Measurements from ENCODE around the gene SLC25A1. TPM values are rescaled to one million over a fixed set of nuclear protein-coding genes. Genes with fewer than 3 reads are reported as not detected.

SLC25A1 gene
- total and polyA plus RNA-seq, 2 of the 8 experiments (the other 6 are each of a cell fraction or from before 2014, with no cell fraction given), result 110 to 148 TPM

DNA sequence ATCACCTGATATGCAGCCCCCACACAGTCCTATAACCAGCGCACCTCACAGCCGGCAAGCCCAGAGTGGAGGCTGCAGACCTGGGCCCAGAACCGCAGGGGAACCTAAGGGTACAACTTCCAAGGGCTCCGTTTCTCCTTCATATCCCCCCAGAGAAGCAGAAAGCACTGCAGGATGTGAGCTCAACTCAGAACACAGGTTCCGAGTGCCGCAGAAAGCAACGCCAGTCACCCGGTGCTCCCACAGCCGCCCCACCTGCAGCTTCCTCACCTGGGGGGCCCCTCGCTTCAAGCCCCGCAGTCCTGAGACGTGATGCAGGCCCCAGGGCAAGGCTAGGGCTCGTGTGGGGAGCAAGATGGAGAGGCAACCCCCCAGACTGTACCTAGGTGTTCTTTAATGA, 45.0 kb downstream of the SLC25A1 start:
- no peak overlapping the region for H3K56ac ChIP-seq (replicated peaks; ENCODE audit: insufficient read length, low read depth, low read length)
- no peak overlapping the region for H2AFZ ChIP-seq (ENCODE audit: low read length)
- H3K18ac ChIP-seq (ENCODE audit: extremely low read depth, low read length), result no peak overlapping the region
- H3K14ac ChIP-seq (ENCODE audit: insufficient read length), result no peak overlapping the region
- no peak overlapping the region for H3K4me2 ChIP-seq (ENCODE audit: insufficient read depth in 1 of 2, low read depth in 2 of 2, low read length in 2 of 2)
- no peaks in the 10 kb centered on the region for H3K4me1 ChIP-seq (replicated peaks in 1 of 4; ENCODE audit: control insufficient read depth in 3 of 4, insufficient read depth in 4 of 4, low read length in 3 of 4)
- no peak overlapping the region for H2BK20ac ChIP-seq (ENCODE audit: low read length)
- H3K9me3 ChIP-seq (ENCODE audit: insufficient read depth in 2 of 2, low read depth in 1 of 2, low read length in 1 of 2), result no peaks in the 10 kb centered on the region
- H3K4me3 ChIP-seq (ENCODE audit: extremely low read depth in 1 of 4, insufficient read depth in 2 of 4, low read depth in 3 of 4, low read length in 4 of 4), result no peak overlapping the region
- H4K91ac ChIP-seq (replicated peaks; ENCODE audit: insufficient read length, low read length), result no peak overlapping the region
- no peak overlapping the region for H3K4ac ChIP-seq (replicated peaks; ENCODE audit: insufficient read length, low read depth, low read length)
- no peak overlapping the region for H3K23ac ChIP-seq (ENCODE audit: insufficient read length)
- H3K36me3 ChIP-seq (ENCODE audit: control insufficient read depth in 2 of 4, insufficient read depth in 4 of 4, low read length in 3 of 4), result peaks cover 2 to 21% (median 7%) of the 10 kb centered on the region in 4 experiments; a peak in 5 of 8 replicates
- ChIA-PET POLR2A (ENCODE audit: partially characterized antibody) (interaction anchor here (0.6 to 5.3 kb wide), 5 partner anchors 10 to 1470 kb away, joined by 3 to 24 read pairs (median 4); partner anchors contain the start of genes DGCR2 and ESS2), CTCF (ENCODE audit: partially characterized antibody) (interaction anchor here (0.8 to 2.1 kb wide), 6 partner anchors 11 to 134 kb away, joined by 3 to 7 read pairs (median 5); partner anchors contain the start of gene ESS2)
- H2BK5ac ChIP-seq (ENCODE audit: low read depth, low read length), result no peak overlapping the region
- H4K20me1 ChIP-seq (replicated peaks in 1 of 2; ENCODE audit: control insufficient read depth in 1 of 2, insufficient read depth in 2 of 2, low read length in 2 of 2), result peaks cover 5 to 6% of the 10 kb centered on the region in 2 experiments
- WGBS, 2 experiments (ENCODE audit: extremely low coverage in 1 of 2, insufficient coverage in 1 of 2, insufficient read length in 1 of 2, insufficient replicate concordance in 2 of 2, low coverage in 1 of 2, low lambda C conversion rate in 2 of 2, missing lambda C conversion rate in 1 of 2), result 96% methylated on average over 11 of the region's 13 CpGs; no CpG with 5 or more reads in 1 of the 2 experiments
- no peak overlapping the region for H2BK15ac ChIP-seq (ENCODE audit: low read length)
- H3K27me3 ChIP-seq (replicated peaks in 1 of 4; ENCODE audit: control insufficient read depth in 3 of 4, extremely low read depth in 1 of 4, insufficient read depth in 3 of 4, low read length in 3 of 4), result 0 out of 7 replicates have a peak, but pooled peaks cover 0 to 2% (median under 1%) of the 10 kb centered on the region in 4 experiments
- no peak overlapping the region for H4K8ac ChIP-seq (ENCODE audit: extremely low read depth, insufficient read depth, low read length)
- H2BK12ac ChIP-seq (ENCODE audit: low read depth, low read length), result no peak overlapping the region
- H3K27ac ChIP-seq (ENCODE audit: low read depth, low read length), result no peak overlapping the region
- no peak for DNase-seq (ENCODE audit: low read depth in 1 of 2, low spot score in 2 of 2)
- no peak overlapping the region for H2BK120ac ChIP-seq (replicated peaks; ENCODE audit: low read depth, low read length)
- no peak for FAIRE-seq
- H3K79me1 ChIP-seq (ENCODE audit: low read depth, low read length), result no peaks in the 10 kb centered on the region
- no peaks in the 10 kb centered on the region for H3K79me2 ChIP-seq (ENCODE audit: control insufficient read depth in 1 of 2, insufficient read depth in 2 of 2, low read length in 2 of 2)
- no peaks in the 10 kb centered on the region for H3K23me2 ChIP-seq (ENCODE audit: low read depth, low read length)
- H3K9ac ChIP-seq (replicated peaks in 1 of 4; ENCODE audit: extremely low read depth in 1 of 4, low read depth in 3 of 4, low read length in 3 of 4), result no peak overlapping the region
- H4K5ac ChIP-seq (ENCODE audit: insufficient read length, low read depth, low read length), result no peak overlapping the region
- H2AK5ac ChIP-seq (ENCODE audit: low read depth, low read length), result no peak overlapping the region
- TF ChIP-seq CREB1 (IDR thresholded peaks at IDR 0.05) (no peak), TEAD4 (IDR thresholded peaks at IDR 0.05; ENCODE audit: low read depth, low read length) (no peak), EZH2 (IDR thresholded peaks at IDR 0.05; ENCODE audit: low read depth, low read length, severe bottlenecking) (no peak), YY1 (IDR thresholded peaks at IDR 0.05; ENCODE audit: low read depth, low read length) (no peak), BCL11A (IDR thresholded peaks at IDR 0.05; ENCODE audit: low read depth in 2 of 2, low read length in 2 of 2) (no peak), BRCA1 (IDR thresholded peaks at IDR 0.05; ENCODE audit: low read depth, low read length) (no peak), TBP (IDR thresholded peaks at IDR 0.05; ENCODE audit: low read depth, low read length) (no peak), CBX8 (IDR thresholded peaks at IDR 0.05; ENCODE audit: borderline replicate concordance, low read depth, low read length) (no peak), NRF1 (IDR thresholded peaks at IDR 0.05; ENCODE audit: low read depth, low read length) (no peak), SIRT6 (IDR thresholded peaks at IDR 0.05; ENCODE audit: low read length) (no peak), EGR1 (IDR thresholded peaks at IDR 0.05; ENCODE audit: borderline replicate concordance, low read depth, low read length) (no peak), TAF7 (optimal IDR thresholded peaks at IDR 0.05; ENCODE audit: borderline replicate concordance, low read depth, low read length) (no peak), RNF2 (IDR thresholded peaks at IDR 0.05; ENCODE audit: borderline replicate concordance, low read depth, low read length, missing control alignments, poor library complexity, severe bottlenecking) (no peak), SUZ12 (IDR thresholded peaks at IDR 0.05; ENCODE audit: low read length) (no peak)

All from H1 (cell line).